Endometrium (tissue), 2 donors: ENCODE measurements around the gene WNT7A.

Experiments
- FAIRE-seq: peaks from 2 replicates; lab custom pipeline; 2012; peaks lifted over from hg19 to GRCh38; lab: Jason Lieb, UNC
- donor health status: control.
- donor health status: control.

The WNT7A gene

DNA sequence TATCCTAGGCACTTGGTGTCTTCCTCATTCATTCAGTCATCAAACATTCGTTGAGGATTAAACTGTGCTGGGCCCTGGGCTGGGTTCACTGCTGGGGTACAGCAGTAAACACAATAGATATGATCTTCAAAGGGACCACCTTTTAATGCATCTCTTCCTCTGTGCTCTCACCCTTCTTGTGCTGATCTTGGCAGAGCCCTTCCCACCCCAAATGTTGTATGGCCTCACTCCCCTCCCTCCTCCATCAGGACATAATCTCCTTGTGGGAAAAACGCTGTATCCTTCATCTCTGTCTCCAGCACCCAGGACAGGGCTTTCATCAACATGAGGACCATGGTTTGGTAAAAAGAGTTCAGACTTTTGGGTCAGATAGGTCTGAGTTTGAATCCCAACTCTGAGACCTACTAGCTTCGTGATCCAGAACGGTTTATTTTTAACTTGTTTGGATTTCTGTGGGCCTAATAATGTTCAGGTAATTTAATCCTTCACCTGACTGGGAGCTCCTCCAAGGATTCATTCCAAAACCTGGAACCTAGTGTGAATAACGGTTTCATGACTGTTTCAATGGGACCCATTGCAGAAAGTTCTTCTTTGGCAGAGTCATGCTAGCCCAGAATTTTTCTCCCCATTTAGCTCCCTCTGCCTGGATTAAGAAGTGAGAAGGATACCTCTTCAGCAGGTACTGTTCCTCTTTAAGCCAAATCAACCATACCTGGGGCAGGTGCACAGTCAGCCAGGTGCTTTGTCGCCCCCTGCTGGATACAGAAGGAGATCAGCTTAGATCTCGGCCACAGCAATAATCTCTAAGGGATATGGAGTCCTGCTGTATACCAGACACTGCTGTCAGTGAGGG, 5.2 kb upstream of the WNT7A start:
- no peak for FAIRE-seq

GRCh38 chr3:13883681-13884080, 3.8 kb upstream of the WNT7A start:
- FAIRE-seq, result no peak

- FAIRE-seq, result no peak
Observed at GRCh38 chr3:13882876-13883275, 3.0 kb upstream of the WNT7A start.

GRCh38 chr3:13881536-13882410, 1.9 kb upstream of the WNT7A start:
- FAIRE-seq, result no peak

GRCh38 chr3:13880811-13881156, 913 bp upstream of the WNT7A start:
- no peak for FAIRE-seq

GRCh38 chr3:13879102-13879945, 547 bp downstream of the WNT7A start:
- no peak for FAIRE-seq

DNA sequence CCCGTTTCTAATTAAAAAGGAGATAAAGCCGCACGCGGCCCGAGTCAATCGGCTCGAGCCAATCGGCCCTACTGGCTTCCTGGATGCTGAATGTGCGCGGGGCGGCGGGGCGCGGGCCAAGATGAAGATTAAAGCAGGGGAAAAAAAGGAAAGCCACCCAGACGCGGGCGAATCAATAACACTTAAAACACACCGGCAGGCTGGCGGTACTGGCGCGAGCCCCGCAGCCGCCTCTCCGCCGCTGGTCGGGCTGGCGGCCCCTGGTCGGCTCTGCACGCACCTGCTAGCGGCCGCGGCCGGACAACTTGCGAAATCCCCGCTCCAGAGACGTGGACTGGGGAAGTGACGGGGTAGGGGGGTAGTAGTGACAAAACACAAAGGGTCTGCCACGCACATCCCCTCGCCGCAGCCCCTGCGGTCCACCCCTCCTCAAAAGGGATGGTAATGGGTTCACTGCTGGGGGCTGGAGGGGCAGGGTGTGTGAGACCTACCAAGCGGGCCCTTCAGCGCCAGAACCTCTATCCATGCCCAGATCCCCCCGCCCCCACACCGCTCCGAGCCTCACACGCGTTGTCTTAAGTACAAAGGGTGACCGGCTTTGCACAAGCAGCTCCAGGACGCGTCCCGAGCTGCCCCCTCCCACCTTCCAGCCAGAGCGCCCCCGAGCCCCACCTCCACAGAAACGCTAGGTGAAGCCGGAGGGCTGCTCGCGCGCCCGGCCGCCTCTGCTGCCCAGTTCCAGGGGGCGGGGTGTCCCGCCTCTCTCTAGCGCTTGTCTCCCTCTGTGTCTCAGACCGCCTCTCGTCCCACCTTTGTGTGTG, 1.4 kb downstream of the WNT7A start:
- FAIRE-seq, result no peak

- FAIRE-seq, result no peak
Observed at GRCh38 chr3:13877911-13878280, 2.0 kb downstream of the WNT7A start.

DNA sequence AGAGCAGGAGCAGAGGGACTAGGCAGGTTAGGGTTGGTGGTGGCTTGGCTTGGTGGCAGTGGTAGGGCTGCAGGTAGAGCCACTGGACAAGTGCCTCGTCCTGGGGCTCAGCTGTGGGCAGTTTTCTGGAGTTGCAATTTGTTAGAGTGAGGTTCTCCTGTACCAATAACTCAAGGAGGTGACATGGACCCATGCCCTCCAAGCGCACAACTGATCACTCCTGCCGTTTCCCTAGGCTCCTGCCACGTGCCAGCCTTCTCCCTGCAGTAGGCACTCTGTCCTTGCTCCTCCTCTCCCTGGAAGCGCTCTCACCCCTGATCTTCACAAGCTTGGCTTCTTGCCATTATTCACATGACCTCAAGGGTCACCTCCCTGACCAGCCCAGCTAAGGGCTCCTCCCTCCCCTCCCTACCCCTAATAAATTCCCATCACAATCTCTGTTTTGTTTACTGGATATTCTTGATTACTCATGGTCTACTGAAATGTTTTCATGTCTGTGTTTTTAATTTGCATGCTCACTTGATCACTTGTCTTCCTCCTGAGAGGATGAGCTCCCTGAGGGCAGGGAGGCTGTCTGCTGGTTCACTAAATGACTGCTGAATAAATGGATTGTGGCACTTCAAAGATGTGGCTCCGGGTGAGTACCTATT, 3.3 kb downstream of the WNT7A start:
- no peak for FAIRE-seq

GRCh38 chr3:13874891-13875290, 5.0 kb downstream of the WNT7A start:
- FAIRE-seq, result no peak

DNA sequence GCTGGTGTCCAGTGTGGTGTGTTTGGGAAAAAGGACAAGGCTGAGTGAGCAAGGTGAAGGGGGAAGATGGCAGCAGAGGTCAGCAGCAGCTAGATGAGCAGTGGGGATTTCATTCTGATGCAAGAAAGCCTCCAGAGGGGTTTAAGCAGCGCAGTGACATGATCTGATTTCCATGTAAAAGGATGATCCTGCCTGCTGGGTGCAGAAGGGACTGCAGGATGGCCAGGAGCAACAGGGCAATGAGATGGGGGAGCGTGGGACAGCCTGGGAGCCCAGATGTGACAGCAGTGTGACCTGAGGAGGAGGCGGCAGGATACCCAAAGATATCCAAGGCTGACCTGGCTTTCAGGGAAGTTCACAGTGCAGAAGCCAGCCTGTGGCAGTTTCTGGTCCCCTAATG, 6.1 kb downstream of the WNT7A start:
- FAIRE-seq, result no peak

- no peak for FAIRE-seq
Observed at GRCh38 chr3:13872451-13872850, 7.4 kb downstream of the WNT7A start.

GRCh38 chr3:13871791-13872190, 8.1 kb downstream of the WNT7A start:
- FAIRE-seq, result no peak

DNA sequence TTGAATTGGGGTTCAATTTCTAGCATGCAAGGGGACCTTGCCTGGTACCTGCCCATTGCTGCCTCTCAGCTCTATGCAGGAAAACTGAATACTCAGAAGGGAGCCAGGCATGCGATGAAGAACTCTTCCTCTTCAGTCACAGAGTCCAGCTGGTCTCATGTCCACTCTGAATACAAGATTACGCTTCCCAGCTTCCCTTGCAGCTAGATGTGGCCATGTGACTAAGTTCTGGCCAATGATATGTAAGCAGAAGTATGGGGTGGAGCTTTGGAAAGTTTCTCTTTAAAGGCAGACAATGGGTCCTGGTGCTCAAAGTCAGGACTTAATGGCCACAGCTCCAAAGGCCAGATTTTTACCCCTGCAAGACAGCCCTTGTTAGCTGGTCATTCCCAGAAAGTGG, 9.0 kb downstream of the WNT7A start:
- no peak for FAIRE-seq

GRCh38 chr3:13869761-13870343, 10.0 kb downstream of the WNT7A start:
- no peak for FAIRE-seq

GRCh38 chr3:13868844-13869724, 10.8 kb downstream of the WNT7A start:
- no peak for FAIRE-seq

DNA sequence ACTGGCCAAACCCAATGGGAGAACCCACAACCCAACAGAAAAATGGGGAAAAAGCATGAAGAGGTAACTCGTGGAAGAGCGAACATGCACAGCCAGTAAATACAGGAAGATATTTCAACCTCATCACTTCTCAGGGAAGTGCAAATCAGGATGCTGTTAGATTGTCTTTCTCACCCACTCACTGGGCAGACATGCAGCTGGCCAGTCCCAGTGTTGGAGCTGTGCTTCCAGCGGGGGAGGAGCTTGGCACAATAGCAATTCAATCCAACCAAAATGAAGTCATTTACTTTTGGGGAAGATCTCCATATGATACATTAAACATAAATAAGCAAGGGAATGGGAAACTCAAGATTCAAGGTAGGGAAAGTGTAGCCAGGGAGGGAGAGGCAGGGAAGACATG, 12.1 kb downstream of the WNT7A start:
- FAIRE-seq, result no peak

- no peak for FAIRE-seq
Observed at GRCh38 chr3:13866041-13866965, 13.6 kb downstream of the WNT7A start.

GRCh38 chr3:13865581-13865980, 14.3 kb downstream of the WNT7A start:
- no peak for FAIRE-seq
